Tibial nerve (tissue), 4 donors: ENCODE results near the gene MKI67.

Source experiments
- EP300 ChIP-seq, 2 donors: sonication (generic); formaldehyde crosslinking; IDR thresholded peaks; one replicate each; pipeline ENCODE4 v1.6.1; 2017; ENCODE audit warnings: antibody characterized with exemption in 2 of 2, mild to moderate bottlenecking in 1 of 2
- TF ChIP-seq, protein P1 (sequence below), 5 experiments: fragments of 200-600 bp in 3 of 5; fragments of 450-650 bp in 2 of 5; sonication (generic) in 3 of 5; IDR thresholded peaks; one replicate each; pipeline ENCODE4 v1.5.1; 2016 to 2019; ENCODE audit warnings: antibody characterized with exemption in 5 of 5, mild to moderate bottlenecking in 3 of 5, moderate library complexity in 2 of 5

DNA sequence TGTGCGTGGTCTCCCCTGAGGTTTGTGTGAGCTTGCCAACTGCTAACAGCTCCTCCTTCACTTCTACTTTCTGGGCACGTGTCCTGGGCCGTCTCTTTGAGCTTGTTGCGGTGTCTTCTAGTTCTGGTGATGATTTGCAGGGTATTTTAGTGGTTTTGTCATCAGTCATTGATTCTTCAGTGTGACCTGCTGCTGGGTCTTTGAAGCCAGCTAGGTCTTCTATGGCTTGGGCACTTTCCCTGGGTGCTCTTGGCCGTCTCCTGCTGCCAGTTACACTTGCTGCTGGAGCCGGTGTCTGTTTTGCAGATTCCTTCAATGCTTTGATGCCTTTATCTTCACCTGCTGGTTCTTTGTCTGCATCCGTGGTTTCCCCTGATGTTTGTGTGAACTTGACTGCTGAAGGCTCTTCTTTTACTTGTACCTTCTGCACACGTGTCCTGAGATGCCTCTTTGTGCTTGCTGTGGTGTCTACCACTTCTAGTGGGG lies 23.0 kb downstream of the MKI67 start:
- TF ChIP-seq, protein P1, sequence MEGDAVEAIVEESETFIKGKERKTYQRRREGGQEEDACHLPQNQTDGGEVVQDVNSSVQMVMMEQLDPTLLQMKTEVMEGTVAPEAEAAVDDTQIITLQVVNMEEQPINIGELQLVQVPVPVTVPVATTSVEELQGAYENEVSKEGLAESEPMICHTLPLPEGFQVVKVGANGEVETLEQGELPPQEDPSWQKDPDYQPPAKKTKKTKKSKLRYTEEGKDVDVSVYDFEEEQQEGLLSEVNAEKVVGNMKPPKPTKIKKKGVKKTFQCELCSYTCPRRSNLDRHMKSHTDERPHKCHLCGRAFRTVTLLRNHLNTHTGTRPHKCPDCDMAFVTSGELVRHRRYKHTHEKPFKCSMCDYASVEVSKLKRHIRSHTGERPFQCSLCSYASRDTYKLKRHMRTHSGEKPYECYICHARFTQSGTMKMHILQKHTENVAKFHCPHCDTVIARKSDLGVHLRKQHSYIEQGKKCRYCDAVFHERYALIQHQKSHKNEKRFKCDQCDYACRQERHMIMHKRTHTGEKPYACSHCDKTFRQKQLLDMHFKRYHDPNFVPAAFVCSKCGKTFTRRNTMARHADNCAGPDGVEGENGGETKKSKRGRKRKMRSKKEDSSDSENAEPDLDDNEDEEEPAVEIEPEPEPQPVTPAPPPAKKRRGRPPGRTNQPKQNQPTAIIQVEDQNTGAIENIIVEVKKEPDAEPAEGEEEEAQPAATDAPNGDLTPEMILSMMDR (IDR thresholded peaks at IDR 0.05) = no peak
- TF ChIP-seq EP300 (IDR thresholded peaks at IDR 0.05) = no peak
